DOHH2 (cell line): ENCODE results near the gene LRRC73.

Source experiments
- H3F3A ChIP-seq: fragments of 200-600 bp; sonication (generic), shearing (Covaris generic); 2 replicates; pipeline ENCODE4 v1.6.0; 2016; ENCODE audit warnings: antibody characterized with exemption, mild to moderate bottlenecking; ENCODE audit not compliant: control insufficient read depth, insufficient read depth
- H3K27ac ChIP-seq: fragments of 200-600 bp; sonication (generic); 2 replicates; pipeline ENCODE4 v1.5.1; 2014; ENCODE audit warnings: low read depth, mild to moderate bottlenecking, low read length, moderate library complexity
- H3K27me3 ChIP-seq: fragments of 200-600 bp; sonication (generic); 2 replicates; pipeline ENCODE4 v1.6.1; 2014; ENCODE audit warnings: mild to moderate bottlenecking, low read length, mixed read lengths; ENCODE audit not compliant: control insufficient read depth
- H3K36me3 ChIP-seq: fragments of 200-600 bp; sonication (generic); 2 replicates; pipeline ENCODE4 v1.6.1; 2014; ENCODE audit warnings: mild to moderate bottlenecking, low read length, moderate library complexity, mixed read lengths; ENCODE audit not compliant: control insufficient read depth
- H3K4me1 ChIP-seq: fragments of 200-600 bp; sonication (generic); 2 replicates; pipeline ENCODE4 v1.6.1; 2014; ENCODE audit warnings: mild to moderate bottlenecking, low read length, mixed read lengths; ENCODE audit not compliant: control insufficient read depth
- H3K4me2 ChIP-seq: fragments of 200-600 bp; sonication (generic); 2 replicates; pipeline ENCODE4 v1.6.0; 2014; ENCODE audit warnings: mild to moderate bottlenecking, low read length, moderate library complexity
- H3K4me3 ChIP-seq: fragments of 200-600 bp; sonication (generic); 2 replicates; pipeline ENCODE4 v1.5.1; 2014; ENCODE audit warnings: mild to moderate bottlenecking, low read length, mixed read lengths
- H3K79me2 ChIP-seq: fragments of 200-600 bp; sonication (generic); 2 replicates; pipeline ENCODE4 v1.6.1; 2014; ENCODE audit warnings: mild to moderate bottlenecking, low read length, mixed read lengths; ENCODE audit not compliant: control insufficient read depth
- H3K9me2 ChIP-seq: fragments of 200-600 bp; sonication (generic); replicated peaks from 2 replicates; pipeline ENCODE4 v1.6.1; 2014; ENCODE audit warnings: mild to moderate bottlenecking, low read length, mixed read lengths; ENCODE audit not compliant: control insufficient read depth
- H3K9me3 ChIP-seq: fragments of 200-600 bp; sonication (generic); 2 replicates; pipeline ENCODE4 v1.6.1; 2014; ENCODE audit warnings: antibody characterized with exemption, low read length, mixed read lengths; ENCODE audit not compliant: control insufficient read depth, insufficient read depth
- H4K20me1 ChIP-seq: fragments of 200-600 bp; sonication (generic); 2 replicates; pipeline ENCODE4 v1.6.0; 2014; ENCODE audit warnings: low read depth, mild to moderate bottlenecking, antibody characterized with exemption, low read length, moderate library complexity; ENCODE audit not compliant: control insufficient read depth, insufficient read depth
- EZH2phosphoT487 ChIP-seq: fragments of 200-600 bp; sonication (generic); IDR thresholded peaks from 2 replicates; pipeline ENCODE4 v1.6.1; 2017; ENCODE audit warnings: borderline replicate concordance, mild to moderate bottlenecking, antibody characterized with exemption, low read length, moderate library complexity, mixed read lengths
- TF ChIP-seq, protein P1 (sequence below): fragments of 200-600 bp; sonication (generic); IDR thresholded peaks from one replicate; pipeline ENCODE4 v1.5.1; 2014; ENCODE audit warnings: antibody characterized with exemption, mild to moderate bottlenecking, low read depth, low read length; ENCODE audit not compliant: poor library complexity, severe bottlenecking

The LRRC73 gene

DNA sequence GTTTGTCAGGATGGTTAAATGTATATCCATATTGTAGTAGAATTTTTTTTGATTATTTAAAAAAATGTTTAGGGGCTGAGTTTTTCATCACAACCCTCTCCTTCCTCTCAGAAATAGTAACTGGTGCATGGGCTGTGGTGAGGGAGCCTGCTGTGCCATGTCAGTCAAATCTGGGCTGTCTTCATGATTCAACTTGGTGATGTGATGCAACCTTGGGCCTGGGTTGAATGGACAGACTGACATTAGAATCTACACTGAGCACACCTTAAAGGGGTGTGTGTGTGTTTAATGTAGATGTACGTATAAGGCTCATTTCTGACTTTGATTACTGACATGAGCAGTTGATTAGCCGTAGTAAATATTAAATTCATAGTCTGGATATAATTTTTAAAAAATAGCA, 29.1 kb downstream of the LRRC73 start:
- Histone ChIP-seq H3K4me3 (no peak overlapping the region), H4K20me1 (no peaks in the 10 kb centered on the region; the same call in 1 of the 2 replicates), H3K9me2 (no peaks in the 10 kb centered on the region), H3K27ac (no peak overlapping the region), H3K27me3 (no peaks in the 10 kb centered on the region), H3K9me3 (no peaks in the 10 kb centered on the region), H3K36me3 (no peaks in the 10 kb centered on the region), H3K4me2 (no peak overlapping the region), H3F3A (peaks cover 2% of the 10 kb centered on the region; the same call in 1 of the 2 replicates), H3K4me1 (peaks cover 20% of the 10 kb centered on the region), H3K79me2 (peaks cover 67% of the 10 kb centered on the region)
- no peak for TF ChIP-seq EZH2phosphoT487
- TF ChIP-seq, protein P1, sequence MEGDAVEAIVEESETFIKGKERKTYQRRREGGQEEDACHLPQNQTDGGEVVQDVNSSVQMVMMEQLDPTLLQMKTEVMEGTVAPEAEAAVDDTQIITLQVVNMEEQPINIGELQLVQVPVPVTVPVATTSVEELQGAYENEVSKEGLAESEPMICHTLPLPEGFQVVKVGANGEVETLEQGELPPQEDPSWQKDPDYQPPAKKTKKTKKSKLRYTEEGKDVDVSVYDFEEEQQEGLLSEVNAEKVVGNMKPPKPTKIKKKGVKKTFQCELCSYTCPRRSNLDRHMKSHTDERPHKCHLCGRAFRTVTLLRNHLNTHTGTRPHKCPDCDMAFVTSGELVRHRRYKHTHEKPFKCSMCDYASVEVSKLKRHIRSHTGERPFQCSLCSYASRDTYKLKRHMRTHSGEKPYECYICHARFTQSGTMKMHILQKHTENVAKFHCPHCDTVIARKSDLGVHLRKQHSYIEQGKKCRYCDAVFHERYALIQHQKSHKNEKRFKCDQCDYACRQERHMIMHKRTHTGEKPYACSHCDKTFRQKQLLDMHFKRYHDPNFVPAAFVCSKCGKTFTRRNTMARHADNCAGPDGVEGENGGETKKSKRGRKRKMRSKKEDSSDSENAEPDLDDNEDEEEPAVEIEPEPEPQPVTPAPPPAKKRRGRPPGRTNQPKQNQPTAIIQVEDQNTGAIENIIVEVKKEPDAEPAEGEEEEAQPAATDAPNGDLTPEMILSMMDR = no peak

DNA sequence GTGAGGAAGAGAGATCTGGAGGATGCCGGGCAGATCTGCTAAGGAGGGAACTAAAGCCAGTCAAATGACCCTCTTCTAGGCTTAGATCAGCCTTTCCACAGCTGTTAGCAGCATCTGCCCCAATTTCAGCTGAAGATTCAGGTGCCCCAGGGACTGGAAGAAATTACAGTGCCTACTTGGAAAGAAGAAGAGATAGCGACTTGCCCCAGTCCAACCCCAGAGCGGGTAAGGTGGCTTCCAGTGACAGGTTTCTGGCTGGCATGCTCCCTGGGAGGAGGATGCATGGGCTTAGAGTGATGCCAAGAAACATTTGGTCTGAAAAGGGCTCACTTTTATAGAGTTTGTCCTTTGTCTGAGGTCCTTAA, 32.2 kb downstream of the LRRC73 start:
- H3K27me3 ChIP-seq = no peaks in the 10 kb centered on the region
- H4K20me1 ChIP-seq = no peaks in the 10 kb centered on the region; the same call in 1 of the 2 replicates
- H3K27ac ChIP-seq = no peak overlapping the region
- no peaks in the 10 kb centered on the region for H3K36me3 ChIP-seq
- H3K4me1 ChIP-seq = peaks cover 20% of the 10 kb centered on the region
- peak overlapping the region; percentile 84 for H3K4me2 ChIP-seq
- TF ChIP-seq, protein P1 = no peak
- no peak for TF ChIP-seq EZH2phosphoT487
- H3F3A ChIP-seq = peaks cover 2% of the 10 kb centered on the region; the same call in 1 of the 2 replicates
- peak overlapping the region; percentile 78 for H3K4me3 ChIP-seq
- H3K9me2 ChIP-seq = no peaks in the 10 kb centered on the region
- no peaks in the 10 kb centered on the region for H3K9me3 ChIP-seq
- peaks cover 51% of the 10 kb centered on the region for H3K79me2 ChIP-seq

DNA sequence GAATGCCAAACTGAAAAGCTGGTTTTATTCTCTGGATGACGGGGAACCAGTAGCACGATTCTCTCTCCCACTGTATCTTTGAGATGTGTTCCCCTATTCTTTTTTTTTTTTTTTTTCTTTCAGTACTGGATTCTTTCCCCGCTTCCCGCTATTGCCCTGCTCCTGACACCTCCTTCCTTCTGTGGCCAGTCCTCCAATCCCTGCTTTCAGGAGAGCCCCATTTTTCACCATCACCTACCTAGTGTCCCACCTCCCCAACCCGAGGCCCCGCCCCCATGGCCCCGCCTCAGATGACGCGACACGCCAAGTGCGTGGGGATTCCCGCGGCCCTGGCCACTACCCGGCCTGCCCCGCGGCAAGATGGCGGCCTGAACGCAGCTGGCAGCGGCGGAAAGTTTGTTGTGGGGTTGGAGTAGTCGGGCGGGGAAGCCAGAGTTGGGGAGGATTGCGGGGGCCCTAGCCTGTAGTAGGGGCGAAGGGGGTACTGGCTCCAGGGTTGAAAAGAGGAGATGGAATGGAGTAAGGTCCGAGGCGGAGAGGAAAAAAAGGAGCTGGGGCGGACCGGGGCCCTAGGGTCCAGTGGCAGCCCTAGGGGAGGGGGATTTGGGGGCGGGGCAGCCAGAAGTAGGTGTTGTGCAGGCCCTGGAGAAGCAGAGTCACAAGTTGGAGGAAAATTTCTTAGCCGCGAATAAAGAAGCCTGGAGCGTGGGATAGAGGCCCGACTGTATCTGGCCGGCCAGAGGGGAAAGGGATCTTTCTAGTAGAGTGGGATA, 32.7 kb downstream of the LRRC73 start, which contains the start of gene TJAP1:
TJAP1 (plus strand) TSS at position 336 of the 773 bp plus-strand sequence. CDS start 21,432 bp downstream, outside the sequence.
- Histone ChIP-seq H3K4me2 (peak within 1 kb of the TSS; percentile 84), H3K27ac (0 out of 2 replicates have a peak within 1 kb of the TSS, but pooled peaks have one; percentile 11), H3K4me1 (peaks cover 20% of the 10 kb centered on the region), H3K27me3 (no peaks in the 10 kb centered on the region), H3K9me2 (no peaks in the 10 kb centered on the region), H3K36me3 (no peaks in the 10 kb centered on the region), H3K4me3 (peak within 1 kb of the TSS; percentile 78), H4K20me1 (no peaks in the 10 kb centered on the region; the same call in 1 of the 2 replicates), H3K79me2 (peaks cover 46% of the 10 kb centered on the region), H3F3A (peaks cover 2% of the 10 kb centered on the region; the same call in 1 of the 2 replicates), H3K9me3 (no peaks in the 10 kb centered on the region)
- TF ChIP-seq, protein P1 = no peak
- no peak for TF ChIP-seq EZH2phosphoT487
